ENCODE results near the gene MAK. TPM values are rescaled to one million over a fixed set of nuclear protein-coding genes. Genes with fewer than 3 reads are reported as not detected.

The MAK gene
- total RNA-seq, 2 experiments from 2014 or later, result 0.27 to 0.32 TPM

DNA sequence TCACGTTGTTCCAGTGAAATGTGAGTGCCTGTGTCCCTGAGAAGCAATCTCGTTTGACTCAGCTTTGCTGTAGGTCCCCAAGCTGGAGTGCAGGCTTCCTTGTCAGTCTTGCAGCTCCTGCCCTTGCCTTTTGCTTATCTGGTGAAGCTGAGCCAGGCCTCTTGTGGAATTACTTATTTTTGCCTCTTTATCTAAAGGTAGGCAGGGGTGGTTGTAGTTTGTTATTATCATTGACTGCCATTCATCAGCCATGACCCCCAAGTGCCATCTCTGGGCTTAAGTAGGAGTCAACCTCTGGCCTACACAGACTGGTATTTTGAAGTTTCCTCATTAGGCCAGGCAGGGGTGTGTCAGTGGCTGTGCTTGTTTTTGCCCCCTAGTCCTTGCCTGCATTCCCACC, 88.6 kb downstream of the MAK start:
- Mint-ChIP-seq H3K27me3 (no peaks in the 10 kb centered on the region), H3K9me3 (no peaks in the 10 kb centered on the region), H3K27ac (peak overlapping the region; percentile 29), H3K4me3 (no peak overlapping the region), H3K36me3 (ENCODE audit: low read depth) (peaks cover 38% of the 10 kb centered on the region), H3K4me1 (ENCODE audit: low read depth) (peaks cover 56% of the 10 kb centered on the region)
- no peak for ATAC-seq
- ChIA-PET POLR2A (interaction anchor here (3.2 kb wide), 1 partner anchor 26 kb away, joined by 20 read pairs; the partner anchor contains the start of gene TMEM14C), CTCF (no interaction called here)
- TF ChIP-seq, protein P1, sequence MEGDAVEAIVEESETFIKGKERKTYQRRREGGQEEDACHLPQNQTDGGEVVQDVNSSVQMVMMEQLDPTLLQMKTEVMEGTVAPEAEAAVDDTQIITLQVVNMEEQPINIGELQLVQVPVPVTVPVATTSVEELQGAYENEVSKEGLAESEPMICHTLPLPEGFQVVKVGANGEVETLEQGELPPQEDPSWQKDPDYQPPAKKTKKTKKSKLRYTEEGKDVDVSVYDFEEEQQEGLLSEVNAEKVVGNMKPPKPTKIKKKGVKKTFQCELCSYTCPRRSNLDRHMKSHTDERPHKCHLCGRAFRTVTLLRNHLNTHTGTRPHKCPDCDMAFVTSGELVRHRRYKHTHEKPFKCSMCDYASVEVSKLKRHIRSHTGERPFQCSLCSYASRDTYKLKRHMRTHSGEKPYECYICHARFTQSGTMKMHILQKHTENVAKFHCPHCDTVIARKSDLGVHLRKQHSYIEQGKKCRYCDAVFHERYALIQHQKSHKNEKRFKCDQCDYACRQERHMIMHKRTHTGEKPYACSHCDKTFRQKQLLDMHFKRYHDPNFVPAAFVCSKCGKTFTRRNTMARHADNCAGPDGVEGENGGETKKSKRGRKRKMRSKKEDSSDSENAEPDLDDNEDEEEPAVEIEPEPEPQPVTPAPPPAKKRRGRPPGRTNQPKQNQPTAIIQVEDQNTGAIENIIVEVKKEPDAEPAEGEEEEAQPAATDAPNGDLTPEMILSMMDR (IDR thresholded peaks at IDR 0.05), result no peak
- intact Hi-C loops (cut with micrococcal nuclease), result no loop called here
- no peak for DNase-seq

DNA sequence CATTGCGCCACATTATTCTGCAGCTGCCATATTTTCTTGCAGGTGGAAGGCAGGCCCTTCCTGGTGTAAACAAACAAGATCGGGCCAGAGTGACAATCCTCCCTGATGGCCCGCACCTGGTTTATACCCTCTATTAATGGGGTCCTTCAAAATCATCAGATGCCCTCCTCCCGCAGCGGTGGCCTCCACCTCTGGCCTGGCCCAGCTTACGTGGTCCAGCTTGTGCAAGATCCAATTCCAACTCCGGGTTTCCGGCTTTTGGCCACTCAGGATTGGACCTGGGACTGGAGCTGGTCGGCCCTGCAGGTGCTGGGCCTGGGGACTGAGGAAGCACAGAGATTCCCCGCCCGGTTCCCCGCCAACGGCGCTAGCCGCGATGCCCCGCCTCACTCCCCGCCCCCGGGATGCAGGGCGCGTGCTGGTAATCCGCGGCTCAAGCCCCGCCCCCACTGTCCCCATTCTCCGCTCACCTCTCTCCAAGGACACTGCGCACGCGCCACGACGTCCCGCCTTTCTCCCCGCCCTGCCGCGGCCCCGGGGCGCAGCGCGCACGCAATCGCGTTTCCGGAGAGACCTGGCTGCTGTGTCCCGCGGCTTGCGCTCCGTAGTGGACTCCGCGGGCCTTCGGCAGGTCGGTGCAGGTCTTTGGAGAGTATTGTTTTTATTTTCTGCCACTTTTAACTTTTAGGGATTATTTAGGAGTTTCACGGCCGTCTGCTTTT, 90.9 kb downstream of the MAK start, which contains the start of gene TMEM14B:
Gene TMEM14B (plus strand): TSS at position 555 of the 722 bp plus-strand sequence. CDS start 1,441 bp downstream, outside the sequence.
- peak; percentile 99 for ATAC-seq
- peak within 1 kb of the TSS; percentile 95 for H3K4me3 Mint-ChIP-seq
- intact Hi-C loops (cut with micrococcal nuclease), result loop anchor here (2.0 kb wide), 1 partner anchor 53 kb away; the partner anchor contains the start of genes C6orf52 and PAK1IP1
- POLR2A ChIA-PET, result interaction anchor here (1.0 to 3.2 kb wide), 12 partner anchors 9 to 91 kb away, joined by 3 to 20 read pairs (median 4); partner anchors contain the start of genes C6orf52, MAK, PAK1IP1 and TMEM14C
- peaks cover 42% of the 10 kb centered on the region for H3K4me1 Mint-ChIP-seq (ENCODE audit: low read depth)
- H3K9me3 Mint-ChIP-seq, result no peaks in the 10 kb centered on the region
- peak; percentile 100 for DNase-seq
- peak within 1 kb of the TSS; percentile 95 for H3K27ac Mint-ChIP-seq
- CTCF ChIA-PET, result interaction anchor here (0.8 to 1.8 kb wide), 6 partner anchors 11 to 346 kb away, joined by 3 to 4 read pairs (median 3); partner anchors contain the start of gene SMIM13
- H3K36me3 Mint-ChIP-seq (ENCODE audit: low read depth), result peaks cover 24% of the 10 kb centered on the region
- H3K27me3 Mint-ChIP-seq, result no peaks in the 10 kb centered on the region
- TF ChIP-seq, protein P1 (IDR thresholded peaks at IDR 0.05), result no peak

DNA sequence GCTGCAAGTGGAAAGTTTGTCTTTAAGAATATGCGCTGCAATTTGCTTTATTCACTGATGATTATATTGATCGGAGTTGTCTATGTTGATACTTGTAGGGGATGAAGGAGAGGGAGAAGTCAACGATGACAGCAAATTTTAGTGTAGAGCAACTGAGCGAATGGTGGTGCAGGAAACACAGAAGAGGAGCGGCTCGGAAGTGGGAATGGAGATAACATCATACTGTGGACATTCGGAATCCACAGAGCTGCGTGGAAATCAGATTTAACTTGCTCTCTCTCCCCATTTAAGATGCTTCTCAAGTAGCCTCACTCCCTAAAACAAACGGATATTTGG, 91.5 kb downstream of the MAK start:
- H3K4me3 Mint-ChIP-seq, result peak overlapping the region; percentile 95
- ATAC-seq, result no peak
- TF ChIP-seq, protein P1 (IDR thresholded peaks at IDR 0.05), result no peak
- H3K4me1 Mint-ChIP-seq (ENCODE audit: low read depth), result peaks cover 39% of the 10 kb centered on the region
- H3K9me3 Mint-ChIP-seq, result no peaks in the 10 kb centered on the region
- no peak for DNase-seq
- peaks cover 24% of the 10 kb centered on the region for H3K36me3 Mint-ChIP-seq (ENCODE audit: low read depth)
- POLR2A ChIA-PET, result interaction anchor here (1.0 to 3.2 kb wide), 11 partner anchors 8 to 92 kb away, joined by 3 to 20 read pairs (median 4); partner anchors contain the start of genes C6orf52, MAK, PAK1IP1 and TMEM14C
- no peaks in the 10 kb centered on the region for H3K27me3 Mint-ChIP-seq
- intact Hi-C loops (cut with micrococcal nuclease), result loop anchor here (2.0 kb wide), 1 partner anchor 52 kb away; the partner anchor contains the start of genes C6orf52 and PAK1IP1
- H3K27ac Mint-ChIP-seq, result peak overlapping the region; percentile 95
- CTCF ChIA-PET, result interaction anchor here (1.1 to 1.8 kb wide), 4 partner anchors 12 to 347 kb away, joined by 3 to 4 read pairs (median 4); partner anchors contain the start of gene SMIM13

DNA sequence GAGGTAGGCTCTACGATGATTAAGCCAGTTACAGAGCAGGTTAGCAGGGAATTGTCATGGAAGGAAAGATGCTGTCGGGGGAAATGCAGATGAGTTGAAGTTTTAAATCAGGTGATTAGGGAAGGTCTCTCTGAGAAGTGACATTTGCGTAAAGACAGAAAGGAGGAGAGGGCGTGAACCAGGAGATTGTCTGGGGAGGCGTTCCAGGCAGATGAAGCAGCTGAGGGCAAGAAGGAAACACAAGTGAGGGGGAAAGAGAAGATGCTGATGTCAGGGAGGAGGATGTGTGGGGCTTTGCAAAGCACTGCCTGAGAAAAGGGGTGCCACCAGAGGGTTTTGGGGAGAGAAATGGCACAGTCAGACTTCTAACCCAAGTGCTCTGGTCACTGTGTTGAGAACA, 93.2 kb downstream of the MAK start:
- TF ChIP-seq, protein P1 (IDR thresholded peaks at IDR 0.05), result no peak
- H3K27ac Mint-ChIP-seq, result no peak overlapping the region
- H3K4me1 Mint-ChIP-seq (ENCODE audit: low read depth), result peaks cover 28% of the 10 kb centered on the region
- H3K27me3 Mint-ChIP-seq, result no peaks in the 10 kb centered on the region
- no peak for DNase-seq
- H3K4me3 Mint-ChIP-seq, result no peak overlapping the region
- CTCF ChIA-PET, result no interaction called here
- intact Hi-C loops (cut with micrococcal nuclease), result no loop called here
- ATAC-seq, result no peak
- H3K36me3 Mint-ChIP-seq (ENCODE audit: low read depth), result peaks cover 17% of the 10 kb centered on the region
- H3K9me3 Mint-ChIP-seq, result no peaks in the 10 kb centered on the region
- POLR2A ChIA-PET, result interaction anchor here (0.6 kb wide), 1 partner anchor 245 kb away, joined by 3 read pairs; no protein-coding TSS in a partner anchor

DNA sequence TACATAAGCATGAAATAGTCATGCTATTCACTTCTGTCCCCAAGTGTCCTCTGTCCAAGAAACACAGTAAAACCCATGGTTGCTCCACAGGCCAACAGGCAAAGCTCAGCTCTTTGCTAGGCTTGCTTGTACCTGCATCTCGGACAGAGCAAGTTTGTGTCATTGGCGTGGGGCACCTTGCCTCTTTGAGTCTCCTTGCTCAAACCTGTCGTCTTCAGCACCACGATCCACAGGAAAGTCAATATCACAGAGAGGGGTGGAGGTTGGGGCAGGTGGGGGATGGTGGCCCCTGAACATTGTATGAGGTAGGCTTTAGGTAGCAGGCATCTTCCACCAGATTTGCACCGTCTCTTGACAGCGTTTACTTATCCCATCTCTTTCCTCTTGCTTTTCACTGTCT, 94.8 kb downstream of the MAK start:
- H3K9me3 Mint-ChIP-seq, result no peaks in the 10 kb centered on the region

More for the DNA sequence above, 94.8 kb downstream of the MAK start:
- intact Hi-C loops (cut with micrococcal nuclease), result no loop called here
- ChIA-PET CTCF (no interaction called here), POLR2A (interaction anchor here (1.4 kb wide), 1 partner anchor 49 kb away, joined by 4 read pairs; the partner anchor contains the start of genes C6orf52 and PAK1IP1)
- TF ChIP-seq, protein P1 (IDR thresholded peaks at IDR 0.05), result no peak
- no peak for ATAC-seq
- H3K36me3 Mint-ChIP-seq (ENCODE audit: low read depth), result peaks cover 4% of the 10 kb centered on the region
- no peak overlapping the region for H3K27ac Mint-ChIP-seq
- no peaks in the 10 kb centered on the region for H3K27me3 Mint-ChIP-seq
- no peak for DNase-seq
- peaks cover 12% of the 10 kb centered on the region for H3K4me1 Mint-ChIP-seq (ENCODE audit: low read depth)
- H3K4me3 Mint-ChIP-seq, result no peak overlapping the region
